K562 (cell line): ENCODE data around the gene SIGMAR1. TPM values are rescaled to one million over a fixed set of nuclear protein-coding genes. Genes with fewer than 3 reads are reported as not detected.

Experiments
- ATAC-seq: fragments of 200-7000 bp; cut with Tn5 transposase; 3 replicates; pipeline ENCODE4 v1.9.1; 2020; ENCODE audit warnings: moderate library complexity
- BruUV-seq: library from RNA; stranded (reverse); fragments of 400-500 nt; replicated peaks from 2 replicates; lab custom pipeline; 2021; lab: Mats Ljungman, UMichigan
- CTCF ChIA-PET: fragments of 300-600 bp; formaldehyde crosslinking; extraction: SDS; loops from one replicate; lab custom pipeline; 2021; ENCODE audit warnings: low intra/inter-chr PET ratio; lab: Yijun Ruan, JAX
- POLR2A ChIA-PET: fragments of 300-600, 350-650 bp; sonication (Branson Sonifier 250); formaldehyde crosslinking; extraction: SDS; loops from one replicate; lab custom pipeline; 2021; ENCODE audit warnings: antibody characterized with exemption, inconsistent platforms; lab: Yijun Ruan, JAX
- DNase-seq, 4 experiments: peaks; one replicate each; pipeline versions ENCODE4 v3.0.0 to v3.0.0-alpha.2; 2011 to 2018; ENCODE audit warnings: low spot score in 3 of 4, mixed read lengths in 3 of 4; ENCODE audit errors: extremely low read depth in 1 of 4
- FAIRE-seq: peaks from 2 replicates; lab custom pipeline; 2011; peaks lifted over from hg19 to GRCh38; lab: Jason Lieb, UNC
- H2AFZ ChIP-seq: 2 replicates; pipeline ENCODE4 v1.6.0; 2011; ENCODE audit warnings: low read depth, low read length, control low read depth, inconsistent platforms
- H3K27ac ChIP-seq: fragments of 200-600 bp; 3 replicates; pipeline ENCODE4 v1.8.0; 2011; ENCODE audit warnings: low read depth, mild to moderate bottlenecking, control low read depth, inconsistent platforms, low read length, moderate library complexity, mixed read lengths; ENCODE audit errors: extremely low read depth
- H3K27me3 ChIP-seq, 2 experiments: fragments of 300-600 bp in 1 of 2; 2 replicates in 1 of 2; 3 replicates in 1 of 2; pipeline versions ENCODE4 v1.6.0 to v1.8.0; 2011; ENCODE audit warnings: inconsistent platforms in 2 of 2, low read length in 2 of 2, mild to moderate bottlenecking in 1 of 2, mixed read lengths in 1 of 2, moderate library complexity in 1 of 2; ENCODE audit not compliant: control insufficient read depth in 2 of 2, insufficient read depth in 2 of 2
- H3K36me3 ChIP-seq: fragments of 300-600 bp; 3 replicates; pipeline ENCODE4 v1.8.0; 2011; ENCODE audit warnings: mild to moderate bottlenecking, low read length, inconsistent platforms; ENCODE audit not compliant: control insufficient read depth, insufficient read depth
- H3K4me1 ChIP-seq, 2 experiments: fragments of 200-600 bp in 1 of 2; replicated peaks in 1 of 2; 2 replicates in 1 of 2; 3 replicates in 1 of 2; pipeline versions ENCODE4 v1.5.1 to v1.8.0; 2011; ENCODE audit warnings: inconsistent platforms in 2 of 2, low read length in 2 of 2, mild to moderate bottlenecking in 1 of 2, mixed read lengths in 1 of 2, moderate library complexity in 1 of 2; ENCODE audit not compliant: control insufficient read depth in 2 of 2, insufficient read depth in 2 of 2
- H3K4me2 ChIP-seq: 2 replicates; pipeline ENCODE4 v1.6.1; 2011; ENCODE audit warnings: low read length, control low read depth, inconsistent platforms, mixed read lengths; ENCODE audit not compliant: insufficient read depth
- H3K4me3 ChIP-seq: fragments of 200-600 bp; sonication (generic), shearing (Covaris generic); 2 replicates; pipeline ENCODE4 v1.5.1; 2016; ENCODE audit warnings: control low read depth, inconsistent platforms
- H3K79me2 ChIP-seq: fragments of 200-600 bp; 3 replicates; pipeline ENCODE4 v1.8.0; 2011; ENCODE audit warnings: low read length, inconsistent platforms; ENCODE audit not compliant: control insufficient read depth, insufficient read depth
- H3K9ac ChIP-seq, 2 experiments: 2 replicates each; pipeline versions ENCODE4 v1.6.0 to v1.6.1; 2011; ENCODE audit warnings: low read depth in 2 of 2, low read length in 2 of 2, control low read depth in 1 of 2, inconsistent platforms in 1 of 2, mild to moderate bottlenecking in 1 of 2, mixed read lengths in 1 of 2; ENCODE audit not compliant: insufficient read depth in 1 of 2
- H3K9me1 ChIP-seq: one replicate; pipeline ENCODE4 v1.6.0; 2011; ENCODE audit warnings: inconsistent platforms, mild to moderate bottlenecking, low read length, moderate library complexity; ENCODE audit not compliant: control insufficient read depth, insufficient read depth
- H3K9me3 ChIP-seq: replicated peaks from 2 replicates; pipeline ENCODE4 v1.5.1; 2011; ENCODE audit warnings: low read depth, low read length, inconsistent platforms; ENCODE audit not compliant: control insufficient read depth, insufficient read depth
- H4K20me1 ChIP-seq: replicated peaks from 2 replicates; pipeline ENCODE4 v1.6.1; 2011; ENCODE audit warnings: low read length, inconsistent platforms, mixed read lengths; ENCODE audit not compliant: control insufficient read depth, insufficient read depth
- CLOCK ChIP-seq: fragments of 250-450 bp; sonication (Bioruptor Pico); IDR thresholded peaks from 2 replicates; pipeline ENCODE4 v1.4.0; 2020; ENCODE audit warnings: mild to moderate bottlenecking, moderate library complexity, borderline replicate concordance
- HMGXB4 ChIP-seq: sonication (generic); formaldehyde crosslinking; IDR thresholded peaks from 2 replicates; pipeline ENCODE4 v1.8.1; 2023; ENCODE audit warnings: mild to moderate bottlenecking, missing genetic modification reagents
- KDM4B ChIP-seq, 2 experiments: fragments of 450-650 bp in 1 of 2; sonication (generic) in 1 of 2; IDR thresholded peaks; 2 replicates each; pipeline ENCODE4 v1.6.1; 2016 to 2017; ENCODE audit warnings: borderline replicate concordance in 2 of 2, antibody characterized with exemption in 1 of 2, low read depth in 1 of 2, mild to moderate bottlenecking in 1 of 2
- MTA3 ChIP-seq: fragments of 450-650 bp; formaldehyde crosslinking; IDR thresholded peaks from 2 replicates; pipeline ENCODE4 v1.6.1; 2017; ENCODE audit warnings: mild to moderate bottlenecking, borderline replicate concordance
- PCBP1 ChIP-seq: fragments of 200-400 bp; formaldehyde crosslinking; IDR thresholded peaks from 2 replicates; pipeline ENCODE4 v1.6.1; 2018; ENCODE audit warnings: mild to moderate bottlenecking, low read depth, low read length; ENCODE audit not compliant: poor library complexity, severe bottlenecking
- WGBS: fragments of 100-300 bp; shearing (Covaris generic); methylation state at CpG from one replicate; pipeline ENCODE4 v1.1.6; 2016; ENCODE audit warnings: low coverage, mixed read lengths; ENCODE audit not compliant: insufficient coverage; ENCODE audit errors: missing lambda C conversion rate; 5-methylcytosine and 5-hydroxymethylcytosine counted together
- in situ Hi-C: fragments of 300-500 bp; cut with MboI; formaldehyde crosslinking; loops from 4 replicates; pipeline ENCODE4 v1.15.0; 2018; ENCODE audit warnings: inconsistent platforms, mixed read lengths
- intact Hi-C: fragments of 100-400 bp; cut with micrococcal nuclease; formaldehyde crosslinking; loops from 2 replicates; pipeline ENCODE4 v1.14.2; 2022
- polyA plus RNA-seq, 8 experiments: library from polyadenylated mRNA; depleted of rRNA in 4 of 8; stranded (reverse) in 5 of 8; unstranded in 3 of 8; fragments of >200 nt; fragmentation: Nextera tagmentation in 2 of 8; fragmentation: Illumina TruSeq in 1 of 8; extraction: Ambion mirVana in 2 of 8; extraction: Trizol in 1 of 8; gene quantifications; 2 replicates each; pipeline versions ENCODE4 v1.2.1 to v1.2.3, GENCODE V29; 2011 to 2014; ENCODE audit warnings: inconsistent platforms in 1 of 8, missing spikeins in 1 of 8
- total RNA-seq, 7 experiments: library from RNA; depleted of rRNA in 6 of 7; stranded (reverse); fragments of >200 nt in 6 of 7; fragmentation: Illumina TruSeq in 2 of 7; extraction: Trizol in 2 of 7; gene quantifications; 2 replicates each; pipeline versions ENCODE4 v1.2.1 to v1.2.3, GENCODE V29; 2011 to 2021; ENCODE audit warnings: low replicate concordance in 1 of 7

The SIGMAR1 gene
- total and polyA plus RNA-seq, 9 of the 15 experiments (the other 6 are each of a cell fraction or from before 2014, with no cell fraction given): 6.9 to 80.0 (median 35.2) TPM

- TF ChIP-seq CLOCK: no peak
Measured at GRCh38 chr9:34647651-34648050, 10.1 kb upstream of the SIGMAR1 start (continued).

- peaks cover 7% of the 10 kb centered on the region for H3K9me1 ChIP-seq
- no TSS peak for BruUV-seq
- H3K9ac ChIP-seq: peak overlapping the region; percentile 80 to 90
- no peaks in the 10 kb centered on the region for H3K27me3 ChIP-seq
- H4K20me1 ChIP-seq: no peaks in the 10 kb centered on the region
- in situ Hi-C loops: no loop called here
- peaks cover 24 to 33% of the 10 kb centered on the region in 2 experiments; a peak in 4 of 5 replicates for H3K4me1 ChIP-seq
- peak overlapping the region; percentile 97 for H2AFZ ChIP-seq
- peaks cover 27% of the 10 kb centered on the region; the same call in 2 of the 3 replicates for H3K36me3 ChIP-seq
- DNase-seq (no peak), FAIRE-seq (no peak), ATAC-seq (peak; percentile 25)
- H3K9me3 ChIP-seq: no peaks in the 10 kb centered on the region
- H3K4me3 ChIP-seq: peak overlapping the region; percentile 84
- TF ChIP-seq KDM4B (IDR thresholded peaks at IDR 0.05; ENCODE audit: borderline replicate concordance in 2 of 2, low read depth in 1 of 2) (no peak), HMGXB4 (CRISPR knock-in tag) (0 out of 2 replicates have a peak, but pooled peaks have one; percentile 17), PCBP1 (no peak), MTA3 (peak; percentile 2; the same call in 1 of the 2 replicates)
- peak overlapping the region; percentile 75 for H3K27ac ChIP-seq
- ChIA-PET POLR2A (interaction anchor here (0.6 to 1.3 kb wide), 6 partner anchors 9 to 774 kb away, joined by 3 to 7 read pairs (median 4); partner anchors contain the start of genes DCTN3 and SIGMAR1), CTCF (interaction anchor here (1.0 to 1.4 kb wide), 3 partner anchors 18 to 54 kb away, joined by 3 read pairs; a partner anchor contains a TSS)
- H3K4me2 ChIP-seq: peak overlapping the region; percentile 92
- intact Hi-C loops: no loop called here
- WGBS: no CpG with 5 or more reads among the region's 8 CpGs
- H3K79me2 ChIP-seq: peaks cover 21% of the 10 kb centered on the region
Measured at GRCh38 chr9:34647084-34647403, 9.5 kb upstream of the SIGMAR1 start.
